GM19239 (cell line): Measurements from ENCODE around the gene BRMS1.
A peak's percentile ranks its signal among the peaks of the same experiment; 100 is the strongest.
"Not testable (repeated sequence)": the region's sequence is repeated elsewhere in the genome, so short reads cannot be mapped to it uniquely, and the experiment has no call there.

ENCODE experiments used
- DNase-seq: peaks from one replicate; pipeline ENCODE4 v3.0.0; 2011; ENCODE audit warnings: low spot score; ENCODE audit not compliant: insufficient read length
- FAIRE-seq: peaks from 2 replicates; lab custom pipeline; 2011; peaks lifted over from hg19 to GRCh38; lab: Jason Lieb, UNC

BRMS1 gene

DNA sequence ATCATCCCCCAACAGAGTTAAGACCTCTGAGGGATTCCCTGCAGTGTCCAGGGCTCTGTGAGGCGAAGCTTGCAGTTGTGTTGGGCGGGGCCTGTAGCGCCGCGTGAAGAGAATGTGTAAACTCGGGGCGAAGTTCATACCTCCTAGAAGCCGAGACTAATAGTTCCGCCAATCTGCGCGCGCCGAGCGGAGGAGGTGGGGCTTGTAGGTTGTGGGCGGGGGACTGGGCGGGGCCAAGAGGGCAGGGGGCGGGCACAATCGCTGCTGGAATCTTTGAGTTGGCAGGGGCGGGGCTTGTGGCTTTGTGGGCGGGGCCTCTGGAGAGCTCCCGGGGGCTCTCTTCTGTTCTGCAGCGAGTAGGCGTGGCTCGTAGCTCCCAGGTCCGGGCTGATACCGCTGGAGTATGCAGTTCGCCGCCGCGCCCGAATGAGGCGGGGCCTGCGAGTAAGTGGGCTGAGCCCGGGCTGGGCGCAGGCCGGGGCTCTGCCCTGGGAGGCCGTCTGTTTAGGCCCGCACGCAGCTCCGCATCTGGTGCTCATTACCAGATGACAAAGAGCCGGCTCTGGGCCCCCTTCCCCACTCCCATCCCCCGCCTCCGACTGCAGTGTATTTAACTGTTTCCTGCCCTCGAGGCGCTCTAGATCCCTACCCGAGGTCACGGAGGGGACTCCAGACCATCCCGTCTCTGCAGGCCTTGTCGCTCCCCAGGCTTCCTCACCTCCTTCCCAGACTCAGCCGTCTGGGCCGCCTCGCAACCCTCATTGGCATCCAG lies 32.2 kb downstream of the BRMS1 start:
- peak; percentile 98 for DNase-seq

DNA sequence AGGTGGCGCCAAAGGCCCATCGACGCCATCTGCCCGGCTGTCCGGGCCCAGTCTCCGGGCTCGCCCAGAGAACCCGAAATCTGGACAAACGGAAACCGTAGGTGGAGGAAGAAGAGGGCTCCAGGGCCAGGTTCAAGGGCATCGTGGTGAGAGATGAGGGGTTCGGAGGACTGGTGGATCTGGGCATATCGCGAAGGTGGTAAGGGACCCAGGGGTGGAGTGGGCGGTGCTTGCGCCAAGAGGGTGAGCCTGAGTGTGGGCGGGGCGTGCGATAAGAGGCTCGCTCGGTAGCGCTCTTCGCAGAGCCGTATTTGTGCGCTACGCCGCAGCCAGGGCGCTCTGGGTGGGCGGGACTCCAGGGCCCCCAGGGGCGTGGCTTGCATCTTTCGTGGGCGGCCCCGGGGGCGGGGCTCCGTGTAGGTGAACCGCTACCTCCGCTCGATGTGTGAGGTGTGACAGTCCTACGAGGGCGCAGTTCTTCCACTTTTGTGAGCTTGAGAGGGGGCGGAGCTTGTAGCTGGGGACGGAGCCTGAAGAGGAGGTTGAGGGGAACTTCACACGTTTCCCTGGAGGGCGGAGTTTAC lies 32.8 kb downstream of the BRMS1 start:
- FAIRE-seq (no peak), DNase-seq (peak; percentile 83)

More for the DNA sequence above, 32.2 kb downstream of the BRMS1 start:
- FAIRE-seq = peak; percentile 99

DNA sequence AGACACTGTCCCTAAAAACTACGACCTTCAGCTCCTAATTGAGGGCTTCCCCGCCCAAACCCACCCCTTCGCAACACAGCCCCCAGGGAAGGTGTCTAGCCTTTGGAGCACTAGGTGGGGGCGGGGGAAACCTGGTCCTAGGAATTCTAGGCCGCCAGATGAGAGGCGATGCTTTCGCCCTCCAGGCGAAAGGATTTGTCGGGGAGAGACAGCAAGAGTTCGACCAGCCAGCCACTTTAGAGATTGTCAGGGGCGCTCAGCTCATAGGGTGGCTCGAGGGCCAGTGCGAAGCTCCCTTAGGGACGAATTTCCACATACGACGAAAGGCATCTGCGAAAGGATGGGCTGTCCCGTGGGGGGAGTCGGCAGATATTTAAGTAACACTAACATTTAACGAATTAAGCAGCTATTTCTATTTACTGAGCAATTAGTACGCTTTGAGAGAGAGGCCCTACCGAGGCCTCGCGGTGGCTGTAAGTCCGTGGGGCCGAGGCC lies 33.4 kb downstream of the BRMS1 start:
- DNase-seq = no peak
- no peak for FAIRE-seq

DNA sequence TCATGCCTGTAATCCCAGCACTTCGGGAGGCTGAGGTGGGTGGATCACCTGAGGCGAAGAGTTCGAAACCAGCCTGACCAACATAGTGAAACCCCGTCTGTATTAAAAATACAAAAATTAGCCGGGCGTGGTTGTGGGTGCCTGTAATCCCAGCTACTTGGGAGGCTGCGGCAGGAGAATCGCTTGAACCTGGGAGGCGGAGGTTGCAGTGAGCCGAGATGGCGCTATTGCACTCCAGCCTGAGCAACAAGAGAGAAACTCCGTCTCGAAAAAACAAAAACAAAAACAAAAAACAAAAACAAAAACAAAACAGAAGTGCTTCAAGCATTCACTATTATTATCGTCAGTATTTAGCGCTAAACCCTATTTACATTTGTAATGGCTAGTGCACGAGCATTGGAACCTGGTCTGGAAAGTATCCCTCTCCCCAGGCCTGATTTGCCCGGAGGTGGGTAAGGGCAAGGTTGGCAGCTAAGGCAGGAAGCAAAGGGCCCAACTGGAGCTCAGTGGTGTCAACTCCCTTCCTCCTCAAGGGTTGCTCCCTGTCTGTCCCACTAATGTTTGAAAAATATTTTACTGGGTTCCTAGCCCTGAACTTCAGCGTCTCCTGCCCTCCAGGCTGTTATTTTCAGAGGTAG lies 34.0 kb downstream of the BRMS1 start:
- not testable (repeated sequence) for FAIRE-seq, DNase-seq

DNA sequence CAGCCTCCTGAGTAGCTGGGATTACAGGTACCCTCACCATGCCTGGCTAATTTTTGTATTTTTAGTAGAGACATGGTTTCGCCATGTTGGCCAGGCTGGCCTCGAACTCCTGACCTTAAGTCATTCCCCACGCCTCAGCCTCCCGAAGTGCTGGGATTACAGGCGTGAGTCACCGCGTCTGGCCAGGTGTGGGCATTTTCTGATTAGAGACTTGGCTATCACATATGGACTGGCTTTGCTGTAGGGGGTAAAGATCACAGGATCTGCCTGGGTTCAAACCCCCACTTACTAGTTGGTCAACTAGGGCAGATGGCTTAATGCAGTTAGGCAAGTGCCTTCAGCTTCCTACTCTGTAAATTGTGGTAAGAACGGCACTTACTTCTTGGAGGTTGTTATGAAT lies 34.6 kb downstream of the BRMS1 start:
- FAIRE-seq = no peak
- no peak for DNase-seq

DNA sequence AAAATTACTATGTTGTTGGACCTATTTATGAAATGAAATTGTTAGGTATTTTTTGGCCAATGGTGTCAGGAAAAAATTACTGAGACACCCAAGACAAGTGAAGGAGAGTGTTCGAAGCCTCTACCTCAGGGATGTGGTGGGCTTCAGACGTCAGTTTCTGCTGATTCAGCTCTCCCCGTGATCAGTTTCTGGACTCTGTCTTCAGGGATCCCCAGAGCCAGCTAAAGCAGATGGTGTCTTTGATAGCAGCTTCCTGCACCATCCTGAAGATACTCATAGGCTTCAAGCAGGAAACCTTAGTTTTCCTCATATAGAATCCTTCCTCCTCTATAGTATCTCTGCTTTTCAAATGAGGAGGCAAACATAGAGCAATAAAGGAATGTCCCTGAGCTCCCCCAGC lies 35.4 kb downstream of the BRMS1 start:
- DNase-seq (no peak), FAIRE-seq (no peak)

DNA sequence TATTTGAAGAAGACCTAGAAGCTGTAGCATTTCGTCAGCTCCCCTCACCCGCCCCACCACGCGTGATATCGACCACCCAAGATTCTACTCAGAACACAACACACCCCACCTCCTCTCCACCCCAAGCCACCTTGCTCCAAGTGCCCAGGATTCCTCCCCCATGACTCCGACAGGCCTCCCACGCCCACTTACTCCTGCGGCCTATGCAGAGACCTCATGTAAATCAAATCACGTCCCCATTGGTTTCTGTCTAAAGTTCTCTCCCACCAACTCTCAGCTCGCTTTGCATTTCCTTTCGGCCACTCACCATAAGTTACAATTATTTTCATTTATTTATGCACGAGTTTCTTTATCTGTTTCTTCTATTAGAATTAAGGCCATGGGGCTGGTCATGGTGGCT lies 42.2 kb downstream of the BRMS1 start:
- DNase-seq (no peak), FAIRE-seq (no peak)

DNA sequence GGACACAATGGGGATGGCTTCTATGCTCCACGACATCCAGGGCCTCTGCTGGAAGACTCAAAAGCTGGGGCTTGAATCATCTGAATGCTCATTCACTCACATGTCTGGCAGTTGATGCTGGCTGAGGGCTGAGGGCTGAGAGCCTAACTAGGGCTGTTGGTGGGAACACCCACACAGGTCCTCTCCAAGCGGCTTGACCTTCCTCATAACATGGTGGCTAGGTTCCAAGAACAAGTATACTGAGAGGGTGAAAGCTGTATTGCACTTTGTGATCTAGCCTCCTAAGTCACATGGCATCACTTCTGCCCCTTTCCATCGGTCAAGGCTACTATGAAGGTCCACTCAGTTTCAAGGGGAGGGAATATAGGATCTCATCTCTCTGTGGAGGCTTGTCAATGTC lies 45.7 kb downstream of the BRMS1 start:
- no peak for DNase-seq
- FAIRE-seq = no peak

DNA sequence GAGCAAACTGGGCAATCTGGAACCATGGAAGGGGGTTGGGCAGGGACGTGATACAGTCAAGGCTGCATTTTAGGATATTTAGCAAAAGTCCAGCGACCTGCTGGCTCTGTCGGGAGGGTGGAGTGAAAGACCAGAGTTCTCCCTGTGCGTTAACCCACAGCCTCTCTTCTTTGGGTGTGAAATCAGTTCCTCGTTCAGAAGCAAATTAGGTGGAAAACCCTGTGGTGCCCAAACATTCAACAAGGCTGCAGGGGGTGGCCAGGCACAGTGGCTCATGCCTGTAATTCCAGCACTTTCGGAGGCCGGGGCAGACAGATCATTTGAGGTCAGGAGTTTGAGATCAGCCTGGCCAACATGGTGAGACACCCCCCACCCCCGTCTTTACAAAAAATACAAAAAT lies 47.3 kb downstream of the BRMS1 start:
- FAIRE-seq = no peak
- no peak for DNase-seq

DNA sequence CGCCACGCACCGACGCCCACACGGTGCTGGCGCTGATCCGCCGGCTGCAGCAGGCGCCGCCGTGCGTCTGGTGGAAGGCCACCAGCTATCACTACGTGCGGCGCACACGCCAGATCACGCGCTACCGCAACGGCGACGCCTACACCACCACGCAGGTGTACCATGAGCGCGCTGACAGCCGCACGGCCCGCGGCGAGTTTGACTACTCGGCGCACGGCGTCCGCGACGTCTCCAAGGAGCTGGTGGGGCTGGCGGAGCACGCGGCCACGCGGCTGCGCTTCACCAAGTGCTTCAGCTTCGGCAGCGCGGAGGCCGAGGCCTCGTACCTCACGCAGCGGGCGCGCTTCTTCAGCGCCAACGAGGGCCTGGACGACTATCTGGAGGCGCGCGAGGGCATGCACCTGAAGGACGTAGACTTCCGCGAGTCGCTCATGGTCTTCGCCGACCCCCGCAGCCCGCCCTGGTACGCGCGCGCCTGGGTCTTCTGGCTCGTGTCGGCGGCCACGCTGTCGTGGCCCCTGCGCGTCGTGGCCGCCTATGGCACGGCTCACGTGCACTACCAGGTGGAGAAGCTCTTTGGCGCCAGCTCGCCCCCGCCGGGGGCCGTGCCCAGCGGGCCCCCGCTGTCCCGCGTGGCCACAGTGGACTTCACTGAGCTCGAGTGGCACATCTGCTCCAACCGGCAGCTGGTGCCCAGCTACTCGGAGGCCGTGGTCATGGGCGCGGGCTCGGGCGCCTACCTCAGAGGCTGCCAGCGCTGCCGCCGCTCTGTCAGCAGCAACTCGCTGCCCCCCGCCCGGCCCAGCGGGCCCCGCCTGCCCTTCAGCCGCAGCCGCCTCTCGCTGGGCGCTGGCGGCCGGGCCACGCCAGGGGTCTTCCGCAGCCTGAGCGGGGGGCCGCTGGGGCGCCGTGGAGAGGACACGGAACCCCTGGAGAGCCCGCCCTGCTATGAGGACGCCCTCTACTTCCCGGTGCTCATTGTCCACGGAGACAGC lies 50.0 kb downstream of the BRMS1 start:
- FAIRE-seq (no peak), DNase-seq (no peak)

DNA sequence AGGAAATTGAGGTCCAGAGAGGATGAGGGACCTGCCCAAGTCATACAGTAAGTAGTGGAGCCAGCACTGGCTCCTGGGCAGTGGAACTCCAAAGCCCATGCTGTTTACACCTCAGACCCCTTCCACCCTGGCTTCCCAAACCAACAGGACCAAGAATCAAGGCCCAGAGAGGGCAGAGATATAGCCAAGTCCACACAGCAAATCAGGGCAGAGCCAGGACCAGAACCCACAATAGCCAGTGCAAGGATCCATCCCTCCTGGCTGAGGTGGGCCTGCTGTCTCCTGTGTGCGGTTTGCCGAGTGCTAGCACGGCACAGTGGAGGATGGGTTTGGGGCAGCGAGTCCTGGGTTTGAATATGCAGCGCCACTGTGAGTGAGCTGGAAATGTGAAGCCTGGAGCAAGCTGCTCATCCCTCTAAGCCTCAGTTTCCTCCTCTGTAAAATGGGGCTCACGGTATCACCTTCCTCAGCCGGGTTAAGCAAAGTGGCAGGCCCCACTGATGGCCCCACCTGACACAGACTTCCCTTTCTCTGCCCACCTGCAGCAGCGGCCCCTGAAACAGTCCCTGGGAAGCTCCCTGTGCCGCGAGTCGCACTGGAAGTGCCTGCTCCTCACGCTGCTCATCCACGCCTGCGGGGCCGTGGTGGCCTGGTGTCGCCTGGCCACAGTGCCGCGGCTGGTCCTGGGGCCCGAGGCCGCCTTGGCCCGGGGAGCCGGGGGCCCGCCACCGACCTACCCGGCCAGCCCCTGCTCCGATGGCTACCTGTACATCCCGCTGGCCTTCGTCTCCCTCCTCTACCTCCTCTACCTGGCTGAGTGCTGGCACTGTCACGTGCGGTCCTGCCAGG lies 50.9 kb downstream of the BRMS1 start:
- FAIRE-seq (no peak), DNase-seq (no peak)

DNA sequence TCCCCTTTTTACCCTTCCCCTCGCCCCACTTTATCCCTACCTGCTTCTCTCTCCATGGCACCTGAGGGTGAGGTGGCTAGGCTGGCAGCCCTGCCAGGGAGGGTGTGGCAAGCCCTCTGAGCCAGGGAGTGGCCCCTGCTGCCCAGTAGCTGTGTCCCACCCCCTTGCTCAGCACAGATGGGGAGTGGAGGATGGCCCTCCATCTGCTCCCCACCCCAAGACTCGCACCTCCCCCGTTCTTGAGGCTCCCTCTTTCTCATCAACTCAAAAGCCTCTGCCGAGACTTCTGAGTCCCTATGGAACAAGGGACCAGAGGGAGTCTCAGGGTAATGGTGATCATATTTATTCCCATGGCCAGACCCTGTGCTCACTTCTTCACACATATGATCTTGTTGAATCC lies 51.6 kb downstream of the BRMS1 start:
- FAIRE-seq (no peak), DNase-seq (no peak)

DNA sequence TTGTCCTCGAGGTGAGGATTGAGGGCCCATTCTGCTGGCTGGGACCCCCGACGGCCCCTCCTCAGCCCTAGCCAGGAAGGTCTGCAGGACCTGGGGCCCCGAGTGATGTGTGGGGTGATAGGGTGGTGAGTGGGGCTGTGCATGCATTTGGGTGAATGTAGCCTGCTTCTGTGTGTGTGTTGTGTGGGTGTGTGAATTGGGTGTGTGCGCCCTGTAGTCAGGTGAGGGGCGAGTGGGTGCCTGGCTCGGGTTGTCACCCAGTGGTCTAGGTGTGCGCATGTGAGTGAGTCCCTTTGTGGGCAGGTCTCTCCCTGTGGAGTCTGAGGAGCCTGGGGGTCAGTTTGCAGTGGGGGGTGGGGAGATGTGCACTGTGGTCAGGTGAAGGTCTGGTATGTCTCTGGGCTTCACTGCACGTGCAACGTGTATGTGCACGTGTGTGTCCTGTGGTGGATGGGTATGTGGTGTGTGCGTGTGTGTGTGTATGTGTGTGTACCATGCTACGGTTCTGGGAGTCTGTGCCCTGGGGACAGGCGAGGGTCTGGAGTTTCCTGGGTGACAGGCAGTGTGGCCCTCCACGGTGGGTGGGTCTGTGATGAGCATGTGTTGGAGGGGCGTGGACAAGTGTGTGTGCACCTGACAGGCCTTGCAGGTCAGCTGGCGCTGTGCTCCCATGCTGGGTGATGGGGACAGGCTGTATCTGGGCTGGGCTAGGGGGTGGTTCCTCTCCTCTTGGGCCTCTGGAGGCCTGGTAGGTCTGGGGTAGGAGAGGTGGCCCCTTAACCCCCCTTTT lies 52.2 kb downstream of the BRMS1 start:
- DNase-seq (no peak), FAIRE-seq (no peak)

DNA sequence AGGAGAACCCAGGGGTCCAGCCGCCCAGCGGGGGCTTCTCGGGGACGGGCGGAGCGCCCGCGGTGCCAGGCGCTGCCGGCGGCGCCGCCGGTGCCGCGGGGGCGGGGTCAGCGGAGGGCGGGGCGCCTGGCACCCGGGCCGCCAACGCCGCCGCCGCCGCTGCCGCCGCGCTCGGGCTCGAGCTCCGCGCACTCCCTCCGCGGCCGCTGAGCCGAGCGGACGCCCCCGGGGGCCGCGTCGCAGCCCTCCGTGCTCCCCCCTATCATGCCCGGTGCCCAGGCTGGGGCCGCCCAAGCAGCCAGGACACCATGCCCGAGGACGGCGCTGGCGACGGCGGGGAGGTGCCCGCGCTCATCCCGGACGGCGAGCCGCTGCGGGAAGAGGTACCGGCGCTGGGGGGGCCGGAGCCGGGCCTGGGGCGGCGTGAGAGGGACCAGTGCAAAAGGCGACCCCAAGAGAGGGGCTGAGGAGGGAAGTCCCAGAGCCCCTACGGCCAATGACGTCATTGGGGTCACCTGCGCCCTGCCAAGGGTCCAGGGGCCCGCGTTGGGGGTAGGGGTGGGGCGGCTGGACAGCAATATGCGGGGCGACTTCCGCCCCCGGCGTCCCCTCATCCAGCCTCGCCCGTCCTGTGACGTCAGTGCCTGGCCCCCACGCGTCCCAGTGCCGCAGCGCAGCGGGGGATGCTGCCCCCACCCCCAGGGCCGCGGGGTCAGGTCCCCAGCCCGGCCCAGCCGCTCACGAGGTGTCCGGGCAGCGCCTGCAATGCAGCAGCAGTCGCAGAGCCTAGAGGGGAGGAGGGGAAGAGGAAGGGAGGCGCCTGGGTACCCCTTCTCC lies 53.0 kb downstream of the BRMS1 start, which contains the start of gene TMEM151A:
TMEM151A (plus strand) TSS at position 189 of the 837 bp plus-strand sequence; CDS start at position 309, 120 bp downstream.
- no peak for DNase-seq
- no peak for FAIRE-seq

DNA sequence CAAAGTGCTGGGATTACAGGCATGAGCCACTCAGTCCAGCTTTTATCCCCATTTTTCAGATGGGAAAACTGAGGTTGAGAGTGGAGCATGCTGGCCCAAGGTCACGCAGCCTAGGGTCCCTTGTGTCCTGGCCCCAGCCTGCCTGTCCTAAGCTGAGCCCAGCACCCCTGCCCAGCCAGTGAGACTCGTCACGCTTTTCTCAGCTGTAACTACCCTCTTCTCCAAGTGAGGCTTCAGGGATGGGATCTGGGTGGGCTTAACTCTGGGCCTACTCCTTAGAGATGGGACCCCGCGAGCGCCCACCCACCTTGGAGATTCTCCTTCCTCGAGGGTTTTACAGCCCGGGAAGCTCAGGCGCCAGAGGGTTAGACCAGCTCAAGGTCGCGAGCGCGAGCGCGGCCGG lies 53.6 kb downstream of the BRMS1 start:
- DNase-seq (no peak), FAIRE-seq (no peak)

DNA sequence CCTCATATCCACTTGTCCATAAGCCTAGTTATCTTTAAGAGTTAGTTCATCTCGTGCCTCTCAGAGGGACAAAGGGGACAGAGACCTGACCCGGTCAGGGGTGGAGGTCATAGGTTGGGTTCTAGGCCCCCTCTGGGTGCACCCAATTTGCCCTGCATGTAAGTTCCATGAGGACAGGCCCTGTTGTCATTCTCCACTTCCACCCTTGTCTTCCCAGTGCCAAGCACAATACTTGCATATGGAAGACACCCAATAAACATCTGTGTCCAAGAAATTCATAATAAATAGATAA lies 54.6 kb downstream of the BRMS1 start:
- no peak for FAIRE-seq
- no peak for DNase-seq

DNA sequence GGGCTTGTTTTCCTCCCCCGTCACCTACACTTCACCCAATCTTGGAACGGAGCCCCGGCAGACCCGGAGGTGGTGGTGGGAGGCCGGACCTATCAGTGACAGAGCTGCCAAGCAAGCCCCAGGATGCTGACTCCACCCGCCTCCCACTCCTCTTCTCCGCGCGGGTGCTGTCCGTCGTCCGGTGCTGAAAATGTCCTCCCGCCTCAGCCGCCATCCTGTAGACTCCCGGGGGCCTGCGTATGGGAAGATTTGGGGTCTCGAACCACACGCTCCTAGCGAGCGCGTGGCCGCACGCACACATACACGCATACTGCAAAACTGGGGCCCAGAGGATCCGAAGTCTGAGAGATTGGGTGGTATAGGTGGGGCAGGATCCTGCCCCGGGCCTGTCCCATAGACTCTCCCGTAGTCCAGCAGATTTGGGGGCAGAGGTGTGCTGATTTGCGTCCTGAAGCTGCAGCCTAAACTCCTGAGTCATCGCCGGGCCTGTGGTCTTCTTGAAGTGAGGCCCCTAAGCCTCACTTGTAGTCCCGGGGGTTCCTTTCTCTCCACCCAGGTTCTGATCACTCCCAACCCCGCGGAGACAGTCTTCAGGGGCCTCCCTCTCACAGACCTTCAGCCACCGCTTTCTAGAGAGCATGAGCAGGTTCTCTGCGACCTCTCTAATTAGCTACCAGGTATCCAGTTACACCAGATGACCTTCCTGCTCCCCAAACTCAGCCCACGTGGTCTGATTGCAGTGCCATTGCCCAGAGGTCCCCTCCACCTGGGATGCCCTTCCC lies 55.2 kb downstream of the BRMS1 start:
- FAIRE-seq (no peak), DNase-seq (peak; percentile 96)
